Loucy (cell line): Measurements from ENCODE around the gene MCRIP1.

Source experiments
- H2AFZ ChIP-seq: fragments of 200-600 bp; sonication (generic); 2 replicates; pipeline ENCODE4 v1.6.0; 2016; ENCODE audit warnings: antibody characterized with exemption, mild to moderate bottlenecking, low read length, moderate library complexity
- H3F3A ChIP-seq: fragments of 200-600 bp; 2 replicates; pipeline ENCODE4 v1.6.0; 2016; ENCODE audit warnings: antibody characterized with exemption, low read depth, mild to moderate bottlenecking
- H3K27me3 ChIP-seq: fragments of 200-600 bp; sonication (generic); 2 replicates; pipeline ENCODE4 v1.6.1; 2014; ENCODE audit warnings: low read length, mild to moderate bottlenecking; ENCODE audit not compliant: insufficient read depth, poor library complexity, severe bottlenecking
- H3K36me3 ChIP-seq: fragments of 200-600 bp; sonication (generic); 2 replicates; pipeline ENCODE4 v1.6.1; 2016; ENCODE audit warnings: low read length; ENCODE audit not compliant: insufficient read depth
- H3K4me1 ChIP-seq: fragments of 200-600 bp; sonication (generic); 2 replicates; pipeline ENCODE4 v1.5.1; 2014; ENCODE audit warnings: low read length, mild to moderate bottlenecking; ENCODE audit not compliant: insufficient read depth, poor library complexity, severe bottlenecking
- H3K4me2 ChIP-seq: fragments of 200-600 bp; sonication (generic); 2 replicates; pipeline ENCODE4 v1.6.0; 2014; ENCODE audit warnings: antibody characterized with exemption, low read length, low read depth, mild to moderate bottlenecking; ENCODE audit not compliant: poor library complexity, severe bottlenecking
- H3K4me3 ChIP-seq: fragments of 200-600 bp; sonication (generic); 2 replicates; pipeline ENCODE4 v1.5.1; 2014; ENCODE audit warnings: low read length, mild to moderate bottlenecking, mixed read lengths; ENCODE audit not compliant: poor library complexity, severe bottlenecking
- H3K79me2 ChIP-seq: fragments of 200-600 bp; sonication (generic); 2 replicates; pipeline ENCODE4 v1.6.1; 2014; ENCODE audit warnings: low read length; ENCODE audit not compliant: insufficient read depth
- H3K9ac ChIP-seq: fragments of 200-600 bp; sonication (generic); 2 replicates; pipeline ENCODE4 v1.6.0; 2014; ENCODE audit warnings: mild to moderate bottlenecking, low read depth, low read length, moderate library complexity; ENCODE audit not compliant: poor library complexity, severe bottlenecking
- H3K9me2 ChIP-seq: fragments of 200-600 bp; sonication (generic); replicated peaks from 2 replicates; pipeline ENCODE4 v1.6.1; 2016; ENCODE audit warnings: low read depth, low read length, mixed read lengths
- H3K9me3 ChIP-seq: fragments of 200-600 bp; sonication (generic); 2 replicates; pipeline ENCODE4 v1.6.1; 2014; ENCODE audit warnings: mild to moderate bottlenecking, antibody characterized with exemption, low read length, low read depth; ENCODE audit not compliant: insufficient read depth
- H4K20me1 ChIP-seq: fragments of 200-600 bp; sonication (generic); 2 replicates; pipeline ENCODE4 v1.6.0; 2014; ENCODE audit warnings: antibody characterized with exemption, low read length, mild to moderate bottlenecking; ENCODE audit not compliant: insufficient read depth, poor library complexity, severe bottlenecking
- EZH2phosphoT487 ChIP-seq: fragments of 200-600 bp; IDR thresholded peaks from 2 replicates; pipeline ENCODE4 v1.6.1; 2018; ENCODE audit warnings: antibody characterized with exemption, mild to moderate bottlenecking, moderate library complexity, borderline replicate concordance
- TF ChIP-seq, protein P1 (sequence below): fragments of 200-600 bp; sonication (generic); conservative IDR thresholded peaks from 2 replicates; pipeline ENCODE4 v1.5.1; 2014; ENCODE audit warnings: mild to moderate bottlenecking, antibody characterized with exemption, low read length

Gene MCRIP1

DNA sequence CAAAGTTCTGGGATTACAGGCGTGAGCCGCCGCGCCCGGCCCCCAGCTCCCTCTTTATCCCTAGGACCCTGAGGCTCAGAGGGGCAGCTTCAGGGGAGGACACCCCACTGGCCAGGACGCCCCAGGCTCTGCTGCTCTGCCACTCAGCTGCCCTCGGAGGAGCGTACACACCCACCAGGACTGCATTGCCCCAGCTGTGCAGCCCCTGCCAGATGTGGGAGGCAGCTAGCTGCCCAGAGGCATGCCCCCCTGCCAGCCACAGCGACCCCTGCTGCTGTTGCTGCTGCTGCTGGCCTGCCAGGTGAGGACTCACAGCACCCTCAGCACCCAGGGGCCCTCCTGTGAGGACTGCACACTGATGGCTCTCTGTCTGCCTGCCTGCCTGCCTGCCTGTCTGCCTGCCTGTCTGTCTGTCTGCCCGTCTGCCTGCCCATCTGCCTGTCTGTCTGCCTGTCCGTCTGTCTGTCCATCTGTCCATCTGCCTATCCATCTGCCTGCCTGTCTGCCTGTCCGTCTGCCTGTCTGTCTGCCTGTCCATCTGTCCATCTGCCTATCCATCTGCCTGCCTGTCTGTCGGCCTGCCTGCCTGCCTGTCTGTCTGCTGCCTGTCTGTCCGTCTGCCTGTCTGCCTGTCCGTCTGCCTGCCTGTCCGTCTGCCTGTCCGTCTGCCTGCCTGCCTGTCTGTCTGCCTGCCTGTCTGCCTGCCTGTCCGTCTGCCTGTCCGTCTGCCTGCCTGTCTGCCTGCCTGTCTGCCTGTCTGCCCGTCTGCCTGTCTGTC is 24.1 kb downstream of the MCRIP1 start:
- H3K4me3 ChIP-seq: no peak overlapping the region
- no peaks in the 10 kb centered on the region for H3K9me3 ChIP-seq
- no peak overlapping the region for H2AFZ ChIP-seq
- H3K4me2 ChIP-seq: no peak overlapping the region
- H3K9me2 ChIP-seq: no peaks in the 10 kb centered on the region
- no peaks in the 10 kb centered on the region for H4K20me1 ChIP-seq
- TF ChIP-seq, protein P1, sequence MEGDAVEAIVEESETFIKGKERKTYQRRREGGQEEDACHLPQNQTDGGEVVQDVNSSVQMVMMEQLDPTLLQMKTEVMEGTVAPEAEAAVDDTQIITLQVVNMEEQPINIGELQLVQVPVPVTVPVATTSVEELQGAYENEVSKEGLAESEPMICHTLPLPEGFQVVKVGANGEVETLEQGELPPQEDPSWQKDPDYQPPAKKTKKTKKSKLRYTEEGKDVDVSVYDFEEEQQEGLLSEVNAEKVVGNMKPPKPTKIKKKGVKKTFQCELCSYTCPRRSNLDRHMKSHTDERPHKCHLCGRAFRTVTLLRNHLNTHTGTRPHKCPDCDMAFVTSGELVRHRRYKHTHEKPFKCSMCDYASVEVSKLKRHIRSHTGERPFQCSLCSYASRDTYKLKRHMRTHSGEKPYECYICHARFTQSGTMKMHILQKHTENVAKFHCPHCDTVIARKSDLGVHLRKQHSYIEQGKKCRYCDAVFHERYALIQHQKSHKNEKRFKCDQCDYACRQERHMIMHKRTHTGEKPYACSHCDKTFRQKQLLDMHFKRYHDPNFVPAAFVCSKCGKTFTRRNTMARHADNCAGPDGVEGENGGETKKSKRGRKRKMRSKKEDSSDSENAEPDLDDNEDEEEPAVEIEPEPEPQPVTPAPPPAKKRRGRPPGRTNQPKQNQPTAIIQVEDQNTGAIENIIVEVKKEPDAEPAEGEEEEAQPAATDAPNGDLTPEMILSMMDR: no peak
- TF ChIP-seq EZH2phosphoT487: no peak
- H3F3A ChIP-seq: no peaks in the 10 kb centered on the region
- H3K79me2 ChIP-seq: no peaks in the 10 kb centered on the region
- no peak overlapping the region for H3K9ac ChIP-seq
- H3K36me3 ChIP-seq: no peaks in the 10 kb centered on the region
- H3K27me3 ChIP-seq: no peaks in the 10 kb centered on the region
- no peaks in the 10 kb centered on the region for H3K4me1 ChIP-seq

DNA sequence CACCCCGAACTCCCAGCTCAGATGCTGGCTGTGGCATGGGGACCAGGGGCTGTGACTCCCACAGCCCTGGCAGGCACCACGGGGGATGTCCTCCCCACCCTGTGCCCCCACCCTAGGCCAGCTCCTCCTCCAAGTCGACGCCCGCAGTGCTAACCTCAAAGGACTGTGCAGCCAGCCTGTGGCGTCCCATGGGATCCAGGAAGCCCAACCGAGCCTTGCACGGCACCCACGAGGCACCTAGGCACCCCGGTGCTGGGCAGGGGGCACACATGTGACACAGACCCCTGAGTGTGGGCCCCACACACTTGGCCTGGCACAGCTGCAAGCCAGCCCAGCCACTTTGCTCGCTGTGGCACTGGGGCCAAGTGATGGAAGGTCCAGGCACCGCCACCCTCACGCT is 25.3 kb downstream of the MCRIP1 start:
- no peak overlapping the region for H3K4me3 ChIP-seq
- H3K4me1 ChIP-seq: no peaks in the 10 kb centered on the region
- H3K9me2 ChIP-seq: no peaks in the 10 kb centered on the region
- H3K9ac ChIP-seq: no peak overlapping the region
- no peaks in the 10 kb centered on the region for H3K9me3 ChIP-seq
- no peak for TF ChIP-seq EZH2phosphoT487
- TF ChIP-seq, protein P1: no peak
- no peaks in the 10 kb centered on the region for H3K36me3 ChIP-seq
- no peak overlapping the region for H3K4me2 ChIP-seq
- no peak overlapping the region for H2AFZ ChIP-seq
- no peaks in the 10 kb centered on the region for H3K79me2 ChIP-seq
- no peaks in the 10 kb centered on the region for H4K20me1 ChIP-seq
- no peaks in the 10 kb centered on the region for H3F3A ChIP-seq
- H3K27me3 ChIP-seq: no peaks in the 10 kb centered on the region

DNA sequence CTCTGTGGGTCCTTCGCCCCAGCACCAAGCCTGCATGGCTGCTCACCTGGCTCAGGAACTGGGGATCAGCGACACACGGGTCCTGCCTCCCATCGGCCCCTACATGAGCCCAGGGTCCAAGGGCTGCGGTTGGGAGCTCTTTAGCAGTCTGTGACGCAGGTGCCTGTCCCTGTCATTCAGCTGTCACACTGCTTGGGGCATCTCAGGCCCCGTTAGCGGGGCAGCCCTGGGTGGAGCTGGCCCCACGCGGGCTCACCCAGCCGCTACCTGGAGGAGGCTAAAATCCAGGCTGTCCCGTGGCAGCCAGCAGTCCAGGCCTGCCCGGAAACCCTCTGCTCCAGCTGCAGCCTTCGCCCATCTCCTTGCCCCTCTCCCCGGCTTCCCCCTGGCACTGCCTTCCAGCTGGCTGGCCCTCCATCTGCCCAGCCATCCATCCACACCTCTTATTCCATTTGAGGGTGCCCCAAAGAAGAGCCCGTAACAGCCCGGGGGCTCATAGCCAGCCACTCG is 25.8 kb downstream of the MCRIP1 start:
- Histone ChIP-seq H3K79me2 (no peaks in the 10 kb centered on the region), H3K9ac (no peak overlapping the region), H3K4me2 (no peak overlapping the region), H2AFZ (no peak overlapping the region), H3K27me3 (no peaks in the 10 kb centered on the region), H3K9me3 (no peaks in the 10 kb centered on the region), H3K4me1 (no peaks in the 10 kb centered on the region), H3K4me3 (no peak overlapping the region), H3K9me2 (no peaks in the 10 kb centered on the region), H4K20me1 (no peaks in the 10 kb centered on the region), H3F3A (no peaks in the 10 kb centered on the region), H3K36me3 (no peaks in the 10 kb centered on the region)
- TF ChIP-seq EZH2phosphoT487: no peak
- TF ChIP-seq, protein P1: no peak
